Endothelial cell of umbilical vein (primary cell): ENCODE results near the gene NOX5. TPM values are rescaled to one million over a fixed set of nuclear protein-coding genes. Genes with fewer than 3 reads are reported as not detected.

Experiments used
- BruUV-seq: library from RNA; stranded (reverse); fragments of 400-500 nt; replicated peaks from 2 replicates; lab custom pipeline; 2021; lab: Mats Ljungman, UMichigan
- CTCF ChIA-PET: fragments of 300-600, 350-600 bp; sonication (Branson Sonifier 250); formaldehyde crosslinking; loops from one replicate; lab custom pipeline; 2021; ENCODE audit warnings: antibody characterized with exemption, inconsistent platforms; lab: Charles Lee
- POLR2A ChIA-PET: fragments of 300-600, 350-600 bp; sonication (Branson Sonifier 250); formaldehyde crosslinking; loops from one replicate; lab custom pipeline; 2021; ENCODE audit warnings: antibody characterized with exemption, inconsistent platforms; lab: Charles Lee
- DNase-seq: peaks from one replicate; pipeline ENCODE4 v3.0.0-alpha.2; 2011; ENCODE audit warnings: low read depth, low spot score
- FAIRE-seq: peaks from 2 replicates; lab custom pipeline; 2011; peaks lifted over from hg19 to GRCh38; lab: Jason Lieb, UNC
- H2AFZ ChIP-seq: 2 replicates; pipeline ENCODE4 v1.6.0; 2012; ENCODE audit warnings: low read depth, low read length, control low read depth, inconsistent platforms
- H3K27ac ChIP-seq: 2 replicates; pipeline ENCODE4 v1.5.1; 2011; ENCODE audit warnings: low read depth, mild to moderate bottlenecking, control low read depth, low read length, moderate library complexity; ENCODE audit not compliant: insufficient read depth
- H3K27me3 ChIP-seq, 2 experiments: 2 replicates each; pipeline versions ENCODE4 v1.6.0 to v1.6.1; 2011; ENCODE audit warnings: low read length in 2 of 2, mixed read lengths in 1 of 2; ENCODE audit not compliant: control insufficient read depth in 2 of 2, insufficient read depth in 2 of 2
- H3K36me3 ChIP-seq, 2 experiments: 2 replicates in 1 of 2; 3 replicates in 1 of 2; pipeline ENCODE4 v1.5.1; 2011; ENCODE audit warnings: low read length in 2 of 2, mild to moderate bottlenecking in 1 of 2, moderate library complexity in 1 of 2; ENCODE audit not compliant: control insufficient read depth in 2 of 2, insufficient read depth in 2 of 2; ENCODE audit errors: extremely low read depth in 1 of 2
- H3K4me1 ChIP-seq: 3 replicates; pipeline ENCODE4 v1.5.1; 2011; ENCODE audit warnings: mild to moderate bottlenecking, low read length; ENCODE audit not compliant: control insufficient read depth, insufficient read depth; ENCODE audit errors: extremely low read depth
- H3K4me2 ChIP-seq: 2 replicates; pipeline ENCODE4 v1.6.1; 2011; ENCODE audit warnings: low read length, control low read depth, mixed read lengths; ENCODE audit not compliant: insufficient read depth
- H3K4me3 ChIP-seq, 3 experiments: fragments of 200-600 bp in 1 of 3; sonication (generic), shearing (Covaris generic) in 1 of 3; replicated peaks in 1 of 3; 2 replicates each; pipeline ENCODE4 v1.5.1; 2011 to 2016; ENCODE audit warnings: control low read depth in 3 of 3, low read length in 3 of 3, mild to moderate bottlenecking in 2 of 3, inconsistent platforms in 1 of 3, low read depth in 1 of 3, moderate library complexity in 1 of 3; ENCODE audit not compliant: insufficient read depth in 1 of 3
- H3K79me2 ChIP-seq: 2 replicates; pipeline ENCODE4 v1.6.0; 2012; ENCODE audit warnings: low read length, inconsistent platforms; ENCODE audit not compliant: control insufficient read depth, insufficient read depth
- H3K9ac ChIP-seq: replicated peaks from 2 replicates; pipeline ENCODE3; 2011; ENCODE audit warnings: low read length, control low read depth; ENCODE audit not compliant: insufficient read depth; ENCODE audit errors: extremely low read depth
- H3K9me1 ChIP-seq: replicated peaks from 3 replicates; pipeline ENCODE4 v1.6.0; 2011; ENCODE audit warnings: mild to moderate bottlenecking, low read length; ENCODE audit not compliant: control insufficient read depth, insufficient read depth; ENCODE audit errors: extremely low read depth
- H3K9me3 ChIP-seq: replicated peaks from 2 replicates; pipeline ENCODE4 v1.5.1; 2012; ENCODE audit warnings: low read length, inconsistent platforms; ENCODE audit not compliant: control insufficient read depth, insufficient read depth
- H4K20me1 ChIP-seq: replicated peaks from 2 replicates; pipeline ENCODE3; 2011; ENCODE audit warnings: mild to moderate bottlenecking, low read length; ENCODE audit not compliant: control insufficient read depth, insufficient read depth; ENCODE audit errors: extremely low read depth
- CTCF ChIP-seq, 2 donors: IDR thresholded peaks; 1 replicate in 1 of 2; 2 replicates in 1 of 2; pipeline ENCODE4 v1.5.1; 2011; ENCODE audit warnings: low read length in 2 of 2, mild to moderate bottlenecking in 2 of 2, moderate library complexity in 2 of 2, control low read depth in 1 of 2, inconsistent platforms in 1 of 2, low read depth in 1 of 2; ENCODE audit not compliant: insufficient read depth in 1 of 2; ENCODE audit errors: extremely low read depth in 1 of 2
- EZH2 ChIP-seq: IDR thresholded peaks from 2 replicates; pipeline ENCODE4 v1.6.1; 2012; ENCODE audit warnings: borderline replicate concordance, low read depth, mild to moderate bottlenecking, moderate library complexity, low read length, inconsistent platforms; ENCODE audit not compliant: severe bottlenecking
- FOS ChIP-seq: IDR thresholded peaks from 2 replicates; pipeline ENCODE4 v1.6.1; 2011; ENCODE audit warnings: mild to moderate bottlenecking, low read length, moderate library complexity, borderline replicate concordance; ENCODE audit not compliant: insufficient read depth
- JUN ChIP-seq: IDR thresholded peaks from 2 replicates; pipeline ENCODE4 v1.6.1; 2011; ENCODE audit warnings: borderline replicate concordance, low read depth; ENCODE audit not compliant: insufficient read length, insufficient read depth
- MAX ChIP-seq: IDR thresholded peaks from 2 replicates; pipeline ENCODE4 v1.6.1; 2011; ENCODE audit not compliant: insufficient read depth, insufficient read length
- MYC ChIP-seq: IDR thresholded peaks from one replicate; pipeline ENCODE4 v1.6.1; 2011; ENCODE audit warnings: mild to moderate bottlenecking, low read depth, low read length
- POLR2AphosphoS5 ChIP-seq: IDR thresholded peaks from 2 replicates; pipeline ENCODE4 v1.6.1; 2012; ENCODE audit warnings: low read depth, mild to moderate bottlenecking, control low read depth, low read length, moderate library complexity; ENCODE audit not compliant: insufficient read depth
- dilution Hi-C: fragments of 300-500 bp; cut with MboI; formaldehyde crosslinking; loops from one replicate; pipeline ENCODE4 v1.15.0; 2019; ENCODE audit warnings: low sequenced_read_pairs; ENCODE audit not compliant: extremely low pct_ligation_motif_present
- intact Hi-C: fragments of 100-400 bp; cut with micrococcal nuclease; formaldehyde crosslinking; loops from one replicate; pipeline ENCODE4 v1.10.0; 2022
- polyA plus RNA-seq, 4 experiments: library from polyadenylated mRNA; depleted of rRNA in 3 of 4; stranded (reverse) in 3 of 4; unstranded in 1 of 4; fragments of >200 nt; gene quantifications; 2 replicates each; pipeline versions ENCODE4 v1.2.1 to v1.2.3, GENCODE V29; 2011 to 2012; ENCODE audit warnings: missing spikeins in 1 of 4
- total RNA-seq: library from RNA; stranded (reverse); gene quantifications from 2 replicates; pipeline ENCODE4 v1.2.3, GENCODE V29; 2021

NOX5 gene
- total and polyA plus RNA-seq, 2 donors (not counting 3 experiments of a cell fraction or from before 2014, with no cell fraction given) = 0.08 TPM; not detected in 1

DNA sequence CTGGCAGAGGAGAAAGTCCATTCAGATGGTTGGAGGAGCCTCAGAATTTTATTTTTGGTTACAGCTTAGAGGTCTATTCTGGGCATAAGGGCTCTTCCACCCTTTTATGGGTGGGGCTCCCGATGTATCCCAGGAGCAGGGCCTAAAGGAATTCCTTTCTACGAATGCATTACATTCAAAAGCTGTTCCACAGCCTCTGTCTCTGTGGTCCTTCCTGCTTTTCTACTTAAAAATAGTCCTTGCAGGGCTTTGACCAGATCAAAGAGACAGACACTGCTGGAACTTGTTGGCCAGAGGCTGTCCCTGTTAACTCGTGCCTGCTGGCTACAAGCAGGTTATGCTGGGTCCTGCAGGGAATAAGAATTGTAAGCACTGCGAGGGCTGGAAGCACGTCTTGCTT lies 14.4 kb upstream of the NOX5 start:
- DNase-seq (no peak), FAIRE-seq (no peak)
- intact Hi-C loops (no loop called here), dilution Hi-C loops (no loop called here)
- ChIA-PET CTCF (interaction anchor here (1.3 to 1.7 kb wide), 2 partner anchors 10 to 13 kb away, joined by 3 read pairs; no protein-coding TSS in a partner anchor), POLR2A (no interaction called here)
- Histone ChIP-seq H3K4me3 (no peak overlapping the region), H4K20me1 (no peaks in the 10 kb centered on the region), H3K27ac (no peak overlapping the region), H3K9ac (no peak overlapping the region), H3K36me3 (no peaks in the 10 kb centered on the region), H3K9me1 (no peaks in the 10 kb centered on the region), H3K9me3 (no peaks in the 10 kb centered on the region), H3K79me2 (no peaks in the 10 kb centered on the region), H3K27me3 (peaks cover 2 to 7% of the 10 kb centered on the region in 2 experiments), H3K4me1 (no peaks in the 10 kb centered on the region), H2AFZ (no peak overlapping the region), H3K4me2 (no peak overlapping the region)
- BruUV-seq = no TSS peak
- TF ChIP-seq EZH2 (no peak), MAX (no peak), CTCF (IDR thresholded peaks at IDR 0.05; ENCODE audit: extremely low read depth in 1 of 2, insufficient read depth in 1 of 2, low read depth in 1 of 2, low read length in 2 of 2) (no peak), MYC (no peak), FOS (no peak), JUN (no peak), POLR2AphosphoS5 (no peak)
